ENCODE measurements around the gene ISL2.

ISL2 gene

GRCh38 chr15:76325704-76326103 is 10.9 kb upstream of the ISL2 start:
- DNase-seq (ENCODE audit: extremely low spot score, insufficient read length, low read depth) (no peak), FAIRE-seq (no peak)

- no peak for DNase-seq (ENCODE audit: extremely low spot score, insufficient read length, low read depth)
- no peak for FAIRE-seq
Observed at GRCh38 chr15:76327191-76328105, 9.1 kb upstream of the ISL2 start.

GRCh38 chr15:76328106-76328696 is 8.4 kb upstream of the ISL2 start:
- DNase-seq (ENCODE audit: extremely low spot score, insufficient read length, low read depth) (no peak), FAIRE-seq (no peak)

GRCh38 chr15:76328958-76329357 is 7.6 kb upstream of the ISL2 start:
- DNase-seq (ENCODE audit: extremely low spot score, insufficient read length, low read depth) (no peak), FAIRE-seq (no peak)

- FAIRE-seq (no peak), DNase-seq (ENCODE audit: extremely low spot score, insufficient read length, low read depth) (no peak)
Observed at GRCh38 chr15:76330080-76330680, 6.4 kb upstream of the ISL2 start.

GRCh38 chr15:76332796-76333195 is 3.8 kb upstream of the ISL2 start:
- DNase-seq (ENCODE audit: extremely low spot score, insufficient read length, low read depth) (no peak), FAIRE-seq (no peak)

GRCh38 chr15:76333309-76333708 is 3.3 kb upstream of the ISL2 start:
- DNase-seq (ENCODE audit: extremely low spot score, insufficient read length, low read depth) = no peak
- no peak for FAIRE-seq

GRCh38 chr15:76333720-76334437 is 2.7 kb upstream of the ISL2 start:
- no peak for DNase-seq (ENCODE audit: extremely low spot score, insufficient read length, low read depth)
- no peak for FAIRE-seq

GRCh38 chr15:76334438-76335306 is 1.9 kb upstream of the ISL2 start:
- no peak for FAIRE-seq

GRCh38 chr15:76335307-76336253 is 993 bp upstream of the ISL2 start:
- FAIRE-seq (peak; percentile 46), DNase-seq (ENCODE audit: extremely low spot score, insufficient read length, low read depth) (no peak)

More at GRCh38 chr15:76334438-76335306, 1.9 kb upstream of the ISL2 start:
- no peak for DNase-seq (ENCODE audit: extremely low spot score, insufficient read length, low read depth)

GRCh38 chr15:76337059-76337695 is 604 bp downstream of the ISL2 start:
- DNase-seq (ENCODE audit: extremely low spot score, insufficient read length, low read depth) (no peak), FAIRE-seq (peak; percentile 38)

- FAIRE-seq = no peak
- no peak for DNase-seq (ENCODE audit: extremely low spot score, insufficient read length, low read depth)
Observed at GRCh38 chr15:76337696-76338485, 1.3 kb downstream of the ISL2 start.

GRCh38 chr15:76338486-76339304 is 2.1 kb downstream of the ISL2 start:
- FAIRE-seq = no peak
- no peak for DNase-seq (ENCODE audit: extremely low spot score, insufficient read length, low read depth)

- FAIRE-seq = peak; percentile 45
Observed at GRCh38 chr15:76339305-76340197, 3.0 kb downstream of the ISL2 start.

GRCh38 chr15:76340198-76340802 is 3.7 kb downstream of the ISL2 start:
- DNase-seq (ENCODE audit: extremely low spot score, insufficient read length, low read depth) (no peak), FAIRE-seq (no peak)

More at GRCh38 chr15:76339305-76340197, 3.0 kb downstream of the ISL2 start:
- DNase-seq (ENCODE audit: extremely low spot score, insufficient read length, low read depth) = no peak
